Adrenal gland (tissue), 12 donors: ENCODE measurements around the gene HLF. TPM values are rescaled to one million over a fixed set of nuclear protein-coding genes. Genes with fewer than 3 reads are reported as not detected.

Source experiments
- DNase-seq, 7 donors: peaks; one replicate each; pipeline ENCODE4 v3.0.0-alpha.2; 2019 to 2020
- H3K27ac ChIP-seq, 5 donors: fragments of 200-600 bp; sonication (generic) in 4 of 5; 1 replicate in 3 of 5; 2 replicates in 2 of 5; pipeline versions ENCODE4 v1.5.1 to v1.8.0; 2016 to 2020; ENCODE audit warnings: mild to moderate bottlenecking in 1 of 5
- H3K27me3 ChIP-seq: fragments of 200-600 bp; 2 replicates; pipeline ENCODE4 v1.8.0; 2021
- H3K36me3 ChIP-seq, 2 donors: fragments of 200-600 bp; replicated peaks in 1 of 2; 1 replicate in 1 of 2; 2 replicates in 1 of 2; pipeline versions ENCODE4 v1.5.1 to v1.8.0; 2018 to 2022
- H3K4me1 ChIP-seq, 2 donors: fragments of 200-600 bp; replicated peaks in 1 of 2; 1 replicate in 1 of 2; 2 replicates in 1 of 2; pipeline versions ENCODE4 v1.5.1 to v1.8.0; 2018 to 2021
- H3K4me3 ChIP-seq, 4 donors: fragments of 200-600 bp; sonication (generic) in 3 of 4; one replicate each; pipeline ENCODE4 v1.5.1; 2016 to 2018
- H3K9me3 ChIP-seq, 3 donors: fragments of 200-600 bp; sonication (generic) in 1 of 3; replicated peaks in 1 of 3; 1 replicate in 2 of 3; 2 replicates in 1 of 3; pipeline versions ENCODE4 v1.5.1 to v1.8.0; 2016 to 2021
- POLR2A ChIP-seq, 2 donors: fragments of 450-650 bp; IDR thresholded peaks; one replicate each; pipeline ENCODE4 v1.6.1; 2017; ENCODE audit warnings: antibody characterized with exemption in 2 of 2, mild to moderate bottlenecking in 2 of 2, moderate library complexity in 1 of 2
- WGBS, 4 donors: extraction: QIAGEN DNeasy Blood & Tissue Kit in 2 of 4; methylation state at CpG; one replicate each; pipeline versions ENCODE4 v1.1.5 to v1.1.7; 2013 to 2017; 5-methylcytosine and 5-hydroxymethylcytosine counted together
- intact Hi-C, 2 donors: fragments of 100-400 bp; cut with DNase I; formaldehyde crosslinking; loops; one replicate each; pipeline versions ENCODE4 v1.14.1 to v1.15.0; 2022 to 2023
- polyA plus RNA-seq, 3 donors: library from polyadenylated mRNA; stranded (reverse); fragments of 200-250 nt in 2 of 3; fragments of 350-450 nt in 1 of 3; fragmentation: Illumina TruSeq in 1 of 3; extraction: RNeasy Lipid Tissue Mini Kit (QIAGEN cat#74804) in 1 of 3; gene quantifications; one replicate each; pipeline ENCODE4 v1.2.3, GENCODE V29; 2013 to 2014
- total RNA-seq, 9 donors: library from RNA; depleted of rRNA in 4 of 9; stranded (reverse); fragments of >200 nt in 4 of 9; fragments of 120-200 nt in 1 of 9; fragmentation: NEBNext Ultra II Directional in 1 of 9; extraction: Animal tissue kit (Norgen Biotek cat#: 25700) in 1 of 9; gene quantifications; one replicate each; pipeline versions ENCODE4 v1.1.0 to v1.2.4, GENCODE V29; 2013 to 2023
- TF ChIP-seq, protein P1 (sequence below), 6 experiments: fragments of 450-650 bp in 4 of 6; fragments of 200-600 bp in 2 of 6; sonication (generic) in 1 of 6; IDR thresholded peaks; 1 replicate in 5 of 6; 2 replicates in 1 of 6; pipeline versions ENCODE4 v1.5.1 to v1.8.0; 2016 to 2021; ENCODE audit warnings: antibody characterized with exemption in 6 of 6, mild to moderate bottlenecking in 2 of 6, moderate library complexity in 1 of 6
- donor health status: healthy with polysubstance abuse.
- donor health status: Bipolar disorder and iron deficiency.
- donor health status: DM: yes; HTN: yes; CAD: no.
- donor health status: DM: no; HTN: no; CAD: no.
- donor health status: DM: no; HTN: no; CAD: no.
- donor health status: DM: yes; HTN: yes; CAD: no.

The HLF gene
- total and polyA plus RNA-seq, 12 donors: 1.3 to 74.3 (median 27.0) TPM

DNA sequence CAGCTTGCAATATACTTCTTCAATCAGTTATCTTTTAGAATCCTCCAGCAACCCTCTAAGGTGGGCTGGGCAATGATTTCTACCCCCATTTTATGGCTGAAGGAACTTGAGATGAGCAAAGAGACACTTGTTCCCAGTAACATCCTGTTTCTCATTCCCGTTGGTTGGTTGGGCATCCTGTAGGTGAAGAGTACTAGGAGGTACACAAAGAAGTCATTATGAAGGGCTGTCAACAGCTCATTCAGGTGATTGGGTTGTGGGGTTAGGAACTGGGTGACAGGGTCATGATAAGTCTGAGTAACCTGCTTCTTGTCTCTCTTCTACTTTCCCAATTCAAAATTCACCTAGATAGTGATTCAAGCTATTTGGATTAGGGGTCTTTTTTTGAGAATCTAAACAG, 80.4 kb downstream of the HLF start:
- Histone ChIP-seq H3K4me3 (no peak overlapping the region), H3K27ac (no peak overlapping the region), H3K4me1 (peaks cover 0 to 7% of the 10 kb centered on the region in 2 donors), H3K36me3 (no peaks in the 10 kb centered on the region), H3K27me3 (no peaks in the 10 kb centered on the region), H3K9me3 (no peaks in the 10 kb centered on the region)
- intact Hi-C loops: loop anchor here (5.0 to 10.0 kb wide), 4 partner anchors 170 to 353 kb away; partner anchors contain the start of gene SMIM36 (in 1 of the 2)
- WGBS, 4 donors: 67 to 100% (median 84%) methylated on average over 1 of the region's 1 CpG
- DNase-seq: no peak
- TF ChIP-seq, protein P1, sequence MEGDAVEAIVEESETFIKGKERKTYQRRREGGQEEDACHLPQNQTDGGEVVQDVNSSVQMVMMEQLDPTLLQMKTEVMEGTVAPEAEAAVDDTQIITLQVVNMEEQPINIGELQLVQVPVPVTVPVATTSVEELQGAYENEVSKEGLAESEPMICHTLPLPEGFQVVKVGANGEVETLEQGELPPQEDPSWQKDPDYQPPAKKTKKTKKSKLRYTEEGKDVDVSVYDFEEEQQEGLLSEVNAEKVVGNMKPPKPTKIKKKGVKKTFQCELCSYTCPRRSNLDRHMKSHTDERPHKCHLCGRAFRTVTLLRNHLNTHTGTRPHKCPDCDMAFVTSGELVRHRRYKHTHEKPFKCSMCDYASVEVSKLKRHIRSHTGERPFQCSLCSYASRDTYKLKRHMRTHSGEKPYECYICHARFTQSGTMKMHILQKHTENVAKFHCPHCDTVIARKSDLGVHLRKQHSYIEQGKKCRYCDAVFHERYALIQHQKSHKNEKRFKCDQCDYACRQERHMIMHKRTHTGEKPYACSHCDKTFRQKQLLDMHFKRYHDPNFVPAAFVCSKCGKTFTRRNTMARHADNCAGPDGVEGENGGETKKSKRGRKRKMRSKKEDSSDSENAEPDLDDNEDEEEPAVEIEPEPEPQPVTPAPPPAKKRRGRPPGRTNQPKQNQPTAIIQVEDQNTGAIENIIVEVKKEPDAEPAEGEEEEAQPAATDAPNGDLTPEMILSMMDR (IDR thresholded peaks at IDR 0.05): no peak
- TF ChIP-seq POLR2A (IDR thresholded peaks at IDR 0.05): no peak

GRCh38 chr17:55346658-55347057, 81.9 kb downstream of the HLF start:
- H3K4me1 ChIP-seq: peaks cover 0 to 7% of the 10 kb centered on the region in 2 donors
- H3K27ac ChIP-seq: no peak overlapping the region
- intact Hi-C loops: loop anchor here (5.0 to 10.0 kb wide), 4 partner anchors 168 to 354 kb away; partner anchors contain the start of gene SMIM36 (in 1 of the 2)
- 94 to 100% (median 99%) methylated on average over 1 of the region's 1 CpG for WGBS, 4 donors
- no peak overlapping the region for H3K4me3 ChIP-seq
- H3K9me3 ChIP-seq: no peaks in the 10 kb centered on the region
- no peaks in the 10 kb centered on the region for H3K36me3 ChIP-seq
- no peak for DNase-seq
- H3K27me3 ChIP-seq: no peaks in the 10 kb centered on the region
- TF ChIP-seq, protein P1 (IDR thresholded peaks at IDR 0.05): no peak
- TF ChIP-seq POLR2A (IDR thresholded peaks at IDR 0.05): no peak

- DNase-seq: no peak
- H3K9me3 ChIP-seq: no peaks in the 10 kb centered on the region
- no peaks in the 10 kb centered on the region for H3K27me3 ChIP-seq
- H3K36me3 ChIP-seq: no peaks in the 10 kb centered on the region
- H3K4me1 ChIP-seq: peaks cover 0 to 7% of the 10 kb centered on the region in 2 donors
- TF ChIP-seq, protein P1 (IDR thresholded peaks at IDR 0.05): no peak
- no peak for TF ChIP-seq POLR2A (IDR thresholded peaks at IDR 0.05)
- H3K27ac ChIP-seq: no peak overlapping the region
- intact Hi-C loops: loop anchor here (5.0 to 10.0 kb wide), 4 partner anchors 167 to 355 kb away; partner anchors contain the start of gene SMIM36 (in 1 of the 2)
- 64 to 88% (median 81%) methylated on average over 2 of the region's 2 CpGs for WGBS, 4 donors
- H3K4me3 ChIP-seq: no peak overlapping the region
Observed at GRCh38 chr17:55347341-55347740, 82.6 kb downstream of the HLF start.

GRCh38 chr17:55348749-55349354, 84.1 kb downstream of the HLF start:
- intact Hi-C loops: loop anchor here (5.0 to 10.0 kb wide), 4 partner anchors 166 to 357 kb away; partner anchors contain the start of gene SMIM36 (in 1 of the 2)
- Histone ChIP-seq H3K36me3 (no peaks in the 10 kb centered on the region), H3K4me1 (peaks cover 0 to 7% of the 10 kb centered on the region in 2 donors), H3K27me3 (no peaks in the 10 kb centered on the region), H3K27ac (no peak overlapping the region), H3K9me3 (no peaks in the 10 kb centered on the region), H3K4me3 (no peak overlapping the region)
- DNase-seq: peak; percentile 38 to 77 (median 64)
- TF ChIP-seq, protein P1 (IDR thresholded peaks at IDR 0.05): peak; percentile 84 to 96 (median 87)
- TF ChIP-seq POLR2A (IDR thresholded peaks at IDR 0.05): no peak
- WGBS, 4 donors: 12 to 15% (median 13%) methylated on average over 10 of the region's 10 CpGs
